Left ventricle myocardium superior (tissue), 1 donor: ENCODE measurements around the gene OST4. TPM values are rescaled to one million over a fixed set of nuclear protein-coding genes. Genes with fewer than 3 reads are reported as not detected.
A peak's percentile ranks its signal among the peaks of the same experiment; 100 is the strongest.

Source experiments
- ATAC-seq: fragments of 200-7000 bp; cut with Tn5 transposase; one replicate; pipeline ENCODE4 v1.9.1; 2020; ENCODE audit warnings: mild to moderate bottlenecking, moderate library complexity
- DNase-seq: peaks from one replicate; pipeline ENCODE4 v3.0.0-alpha.2; 2020
- intact Hi-C: fragments of 100-400 bp; cut with micrococcal nuclease; formaldehyde crosslinking; loops from one replicate; pipeline ENCODE4 v1.11.0; 2022
- total RNA-seq: library from RNA; stranded (reverse); fragmentation: NEBNext Ultra II Directional; extraction: Animal tissue kit (Norgen Biotek cat#: 25700); gene quantifications from one replicate; pipeline ENCODE4 v1.2.1, GENCODE V29; 2021
- donor health status: DM: no; HTN: yes; CAD: no; lungs with severe emphysema.

Gene OST4
- total RNA-seq, 1 donor from 2014 or later = 374 TPM

GRCh38 chr2:27094353-27094984 is 23.0 kb upstream of the OST4 start:
- intact Hi-C loops = loop anchor here (10.0 kb wide), 2 partner anchors 90 to 190 kb away; partner anchors contain the start of gene TRIM54
- ATAC-seq (no peak), DNase-seq (no peak)

GRCh38 chr2:27093430-27094352 is 22.2 kb upstream of the OST4 start:
- DNase-seq = no peak
- no peak for ATAC-seq

GRCh38 chr2:27092696-27093429 is 21.4 kb upstream of the OST4 start:
- ATAC-seq (no peak), DNase-seq (no peak)
- intact Hi-C loops = loop anchor here (10.0 kb wide), 2 partner anchors 92 to 192 kb away; partner anchors contain the start of gene TRIM54

More at GRCh38 chr2:27093430-27094352, 22.2 kb upstream of the OST4 start:
- intact Hi-C loops = loop anchor here (10.0 kb wide), 2 partner anchors 91 to 191 kb away; partner anchors contain the start of gene TRIM54

GRCh38 chr2:27091746-27092695 is 20.6 kb upstream of the OST4 start:
- intact Hi-C loops = loop anchor here (10.0 kb wide), 2 partner anchors 93 to 193 kb away; partner anchors contain the start of gene TRIM54
- DNase-seq (no peak), ATAC-seq (no peak)

- no peak for ATAC-seq
- DNase-seq = no peak
- intact Hi-C loops = loop anchor here (10.0 kb wide), 1 partner anchor 125 kb away; no protein-coding TSS in a partner anchor
Measured at GRCh38 chr2:27089111-27089954, 17.9 kb upstream of the OST4 start.

GRCh38 chr2:27088634-27089033 is 17.2 kb upstream of the OST4 start:
- ATAC-seq (no peak), DNase-seq (no peak)
- intact Hi-C loops = loop anchor here (10.0 kb wide), 1 partner anchor 124 kb away; no protein-coding TSS in a partner anchor

- ATAC-seq (no peak), DNase-seq (no peak)
- intact Hi-C loops = loop anchor here (10.0 kb wide), 1 partner anchor 123 kb away; no protein-coding TSS in a partner anchor
Measured at GRCh38 chr2:27087823-27088410, 16.5 kb upstream of the OST4 start.

- intact Hi-C loops = loop anchor here (10.0 kb wide), 1 partner anchor 122 kb away; no protein-coding TSS in a partner anchor
- ATAC-seq (peak; percentile 28), DNase-seq (peak; percentile 68)
Measured at GRCh38 chr2:27086724-27087593, 15.5 kb upstream of the OST4 start, which contains the start of gene KHK. Gene KHK (plus strand): TSS chr2:27086772. CDS start chr2:27087260, 488 bp downstream.

GRCh38 chr2:27086090-27086723 is 14.8 kb upstream of the OST4 start:
- peak; percentile 98 for DNase-seq
- intact Hi-C loops = loop anchor here (10.0 kb wide), 1 partner anchor 121 kb away; no protein-coding TSS in a partner anchor
- ATAC-seq = peak; percentile 91

GRCh38 chr2:27085673-27086089 is 14.2 kb upstream of the OST4 start:
- DNase-seq (peak; percentile 91), ATAC-seq (peak; percentile 67)
- intact Hi-C loops = loop anchor here (10.0 kb wide), 1 partner anchor 121 kb away; no protein-coding TSS in a partner anchor

- no peak for ATAC-seq
- intact Hi-C loops = loop anchor here (10.0 kb wide), 1 partner anchor 120 kb away; no protein-coding TSS in a partner anchor
- DNase-seq = no peak
Measured at GRCh38 chr2:27085062-27085672, 13.7 kb upstream of the OST4 start.

GRCh38 chr2:27084297-27085061 is 13.0 kb upstream of the OST4 start:
- no peak for DNase-seq
- no peak for ATAC-seq
- intact Hi-C loops = loop anchor here (10.0 kb wide), 1 partner anchor 120 kb away; no protein-coding TSS in a partner anchor

- intact Hi-C loops = loop anchor here (10.0 kb wide), 1 partner anchor 119 kb away; no protein-coding TSS in a partner anchor
- no peak for DNase-seq
- ATAC-seq = no peak
Measured at GRCh38 chr2:27083410-27084296, 12.2 kb upstream of the OST4 start.
